Fibroblast of skin of abdomen (primary cell): ENCODE data around the gene MAGI2.
"Not testable (repeated sequence)": the region's sequence is repeated elsewhere in the genome, so short reads cannot be mapped to it uniquely, and the experiment has no call there.

ENCODE experiments used
- DNase-seq: peaks from one replicate; pipeline ENCODE4 v3.0.0-alpha.2; 2013

MAGI2 gene

DNA sequence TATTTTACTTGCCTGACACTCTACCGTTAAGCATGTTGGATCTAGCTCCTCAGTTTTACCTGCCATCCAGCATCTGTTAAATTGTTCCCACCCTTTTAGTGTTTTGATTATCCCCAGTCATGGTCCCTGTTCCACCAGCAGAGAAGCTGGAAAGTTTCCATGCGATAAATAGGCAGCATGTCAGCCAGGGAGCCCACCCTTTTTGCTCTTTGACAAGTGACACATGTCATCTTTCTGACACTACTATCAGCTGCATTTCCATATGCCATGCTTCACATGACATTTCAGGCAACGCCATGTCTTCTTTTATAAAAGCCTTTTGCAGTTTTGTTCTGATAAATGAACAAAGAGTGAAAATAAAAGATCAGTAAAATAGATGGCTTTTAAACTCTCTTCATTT, 310.8 kb downstream of the MAGI2 start:
- DNase-seq = no peak

DNA sequence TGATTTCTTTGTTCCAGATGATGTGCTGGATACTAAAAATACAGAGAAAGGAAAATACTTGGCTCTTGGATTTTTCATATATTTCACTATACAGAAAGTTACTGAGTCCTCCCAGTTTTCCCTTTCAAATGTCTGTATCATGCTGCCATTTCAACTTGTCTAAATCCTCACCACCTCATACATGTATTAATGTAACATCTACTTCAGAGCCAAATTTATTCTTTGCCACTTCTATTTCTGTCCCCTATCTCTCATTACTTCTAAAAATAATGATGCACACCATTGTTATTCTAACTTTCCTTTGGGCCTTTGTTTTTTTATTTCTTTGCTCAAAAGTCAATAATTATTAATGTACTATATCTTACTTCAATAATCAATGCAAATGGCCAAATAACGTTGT, 312.2 kb downstream of the MAGI2 start:
- DNase-seq = no peak

DNA sequence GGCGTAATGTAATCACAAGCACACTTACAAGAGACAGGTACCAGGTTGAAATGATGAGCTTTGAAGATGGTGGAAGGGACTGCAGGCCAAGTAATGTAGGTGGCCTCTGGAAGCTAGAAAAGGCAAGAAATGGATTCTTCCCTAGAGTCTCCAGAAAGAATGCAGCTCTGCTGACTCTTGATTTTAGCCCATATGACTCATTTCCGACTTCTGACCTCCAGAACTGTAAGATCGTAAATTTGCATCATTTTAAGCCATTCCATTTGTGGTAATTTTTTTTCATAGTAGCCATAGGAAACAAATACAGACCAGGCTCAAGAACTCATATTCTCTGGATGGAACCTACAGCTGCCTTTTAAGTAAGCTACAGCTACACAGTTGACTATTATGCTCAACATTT, 315.5 kb downstream of the MAGI2 start:
- DNase-seq = peak; percentile 50

DNA sequence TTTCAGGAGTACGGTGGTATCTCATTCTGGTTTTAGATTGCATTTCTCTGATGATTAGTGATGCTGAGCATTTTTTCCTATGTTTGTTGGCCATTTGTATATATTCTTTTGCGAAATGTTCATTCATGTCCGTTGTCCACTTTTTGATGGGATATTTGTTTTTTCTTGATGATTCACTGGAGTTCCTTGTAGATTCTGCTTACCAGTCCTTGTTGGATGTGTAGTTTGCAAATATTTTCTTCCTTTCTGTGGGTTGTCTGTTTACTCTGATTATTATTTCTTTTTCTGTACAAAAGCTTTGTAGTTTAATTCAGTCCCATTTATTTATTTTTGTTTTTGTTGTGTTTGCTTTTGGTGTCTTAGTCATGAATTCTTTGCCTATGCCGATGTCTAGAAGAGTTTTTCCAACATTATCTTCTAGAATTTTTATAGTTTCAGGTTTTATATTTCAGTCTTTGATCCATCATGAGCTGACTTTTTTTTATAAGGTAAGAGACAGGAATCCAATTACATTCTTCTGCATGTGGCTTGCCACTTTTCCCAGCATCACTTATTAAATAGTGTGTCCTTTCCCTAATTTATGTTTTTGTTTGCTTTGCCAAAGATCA, 320.5 kb downstream of the MAGI2 start:
- DNase-seq = no peak

DNA sequence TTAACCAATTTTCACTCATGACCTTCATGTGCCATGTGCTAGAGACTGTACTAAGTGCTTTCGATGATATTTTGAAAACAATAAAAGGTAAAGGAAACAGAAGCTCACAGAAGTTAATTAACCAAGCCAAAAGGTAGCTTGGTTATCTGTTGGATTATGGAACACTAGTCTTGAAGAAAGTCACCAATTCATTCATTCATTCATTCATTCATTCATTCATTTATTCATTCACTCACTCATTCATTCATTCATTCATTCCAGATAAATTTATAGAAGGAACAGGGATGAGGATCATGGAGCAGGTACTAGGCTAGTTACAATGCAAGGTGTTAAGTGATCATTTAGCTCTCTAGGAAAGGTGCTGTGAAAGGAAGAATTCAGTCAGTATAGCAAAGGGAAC, 322.8 kb downstream of the MAGI2 start:
- DNase-seq = no peak

DNA sequence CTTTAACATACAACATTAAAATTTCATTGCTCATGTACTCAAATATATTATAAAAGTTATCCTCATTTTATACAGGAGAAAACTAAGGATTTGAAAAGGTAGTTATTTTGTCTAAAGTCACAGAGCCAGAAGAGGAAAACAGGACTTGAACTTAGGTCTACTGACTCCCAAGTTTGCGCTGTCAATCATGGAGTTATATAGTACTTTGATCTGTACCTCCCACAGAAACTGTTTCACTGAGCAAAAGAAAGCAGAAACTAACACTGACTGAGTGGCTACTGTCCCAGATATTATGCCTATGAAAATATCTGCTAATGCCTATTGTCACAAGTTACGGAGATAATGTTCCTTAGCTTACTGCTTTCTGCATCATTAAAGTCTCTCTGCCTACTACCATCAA, 329.1 kb downstream of the MAGI2 start:
- DNase-seq = no peak

DNA sequence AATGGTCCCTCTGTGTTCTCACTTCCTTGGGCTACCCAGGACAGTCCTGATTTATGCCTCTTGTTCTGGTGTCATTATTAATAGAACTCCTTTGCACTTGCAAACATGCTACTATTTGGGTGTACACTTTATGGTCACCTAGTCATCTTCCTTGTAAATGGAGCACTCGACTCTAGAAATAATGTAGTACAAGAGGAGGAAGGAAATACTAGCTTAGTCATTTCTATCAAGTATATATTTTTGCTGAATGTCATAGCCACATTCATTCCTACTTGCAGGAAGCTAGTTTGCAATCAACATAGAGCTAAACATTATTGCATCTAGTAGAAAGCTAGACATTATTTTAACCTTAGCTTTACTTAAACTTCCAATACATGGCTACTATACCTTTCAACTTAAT, 335.3 kb downstream of the MAGI2 start:
- no peak for DNase-seq

DNA sequence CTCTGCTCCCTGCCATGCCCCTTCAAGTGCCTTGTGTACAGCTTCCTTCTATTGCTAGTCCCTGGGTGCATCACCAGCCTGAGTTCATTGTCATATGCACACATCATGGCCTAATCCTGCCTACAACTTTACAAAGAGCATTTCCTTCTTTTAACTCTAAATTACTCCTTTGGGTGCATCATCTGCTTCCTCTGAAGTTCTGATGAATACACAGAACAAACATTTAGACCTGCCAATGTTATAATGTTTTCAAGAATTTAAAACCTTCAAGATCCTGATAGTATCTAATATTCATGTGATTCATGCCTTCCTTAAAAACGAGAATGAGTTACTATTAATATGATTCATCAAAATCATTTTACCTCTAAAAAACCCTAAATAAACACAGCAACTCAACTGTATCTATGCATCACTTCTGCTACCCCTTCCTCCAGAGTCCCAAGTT, 357.1 kb downstream of the MAGI2 start:
- DNase-seq = peak; percentile 18

DNA sequence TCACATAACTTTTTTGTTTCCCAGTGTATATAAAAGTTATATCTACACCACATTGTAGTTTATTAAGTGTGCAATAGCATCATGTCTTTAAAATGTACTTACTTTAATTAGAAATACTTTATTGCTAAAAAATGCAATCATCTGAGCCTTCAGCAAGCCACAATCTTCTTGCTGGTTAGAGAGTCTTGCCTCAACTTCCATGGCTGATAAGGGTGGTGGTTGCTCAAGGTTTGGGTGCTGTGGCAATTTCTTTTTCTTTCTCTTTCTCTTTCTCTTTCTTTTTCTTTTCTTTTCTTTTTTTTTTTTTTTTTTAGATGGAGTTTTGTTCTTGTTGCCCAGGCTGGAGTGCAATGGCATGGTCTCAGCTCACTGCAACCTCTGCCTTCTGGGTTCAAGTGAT, 360.0 kb downstream of the MAGI2 start:
- DNase-seq = no peak

DNA sequence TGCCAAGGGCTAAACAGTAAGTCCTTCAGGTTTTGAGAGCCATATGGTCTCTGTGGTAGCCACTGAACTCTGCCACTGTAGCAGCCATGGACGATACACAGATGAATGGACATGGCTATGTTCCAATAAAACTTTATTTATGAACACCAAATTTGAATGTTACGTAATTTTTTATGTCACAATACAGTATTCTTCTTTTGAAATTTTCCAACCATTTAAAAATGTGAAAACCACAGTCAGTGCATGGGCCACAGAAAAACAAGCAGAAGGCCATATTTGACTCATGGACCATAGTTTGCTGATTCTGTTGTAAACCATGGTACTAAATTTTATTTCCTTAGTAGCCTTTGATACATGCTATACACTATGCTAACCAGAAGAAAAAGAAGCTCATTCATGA, 361.8 kb downstream of the MAGI2 start:
- DNase-seq = peak; percentile 39

DNA sequence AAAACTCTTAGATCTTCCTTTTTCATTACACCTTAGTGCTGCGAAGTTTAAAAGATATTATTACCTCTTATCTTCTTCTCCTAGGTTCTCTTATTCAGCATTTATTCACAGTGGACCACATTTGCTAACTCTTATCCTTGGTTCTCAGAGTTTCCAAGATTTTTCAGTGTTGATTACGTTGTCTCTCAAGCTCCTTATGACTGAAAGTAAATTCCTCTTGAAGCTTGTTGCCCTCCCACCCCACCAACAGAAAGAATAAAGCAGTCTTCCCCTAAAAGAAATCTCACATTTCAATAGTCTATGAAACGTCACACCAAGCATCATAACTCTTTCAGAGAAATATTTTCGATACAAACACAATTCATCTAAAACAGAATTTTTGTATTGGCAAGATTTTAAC, 362.5 kb downstream of the MAGI2 start:
- no peak for DNase-seq

DNA sequence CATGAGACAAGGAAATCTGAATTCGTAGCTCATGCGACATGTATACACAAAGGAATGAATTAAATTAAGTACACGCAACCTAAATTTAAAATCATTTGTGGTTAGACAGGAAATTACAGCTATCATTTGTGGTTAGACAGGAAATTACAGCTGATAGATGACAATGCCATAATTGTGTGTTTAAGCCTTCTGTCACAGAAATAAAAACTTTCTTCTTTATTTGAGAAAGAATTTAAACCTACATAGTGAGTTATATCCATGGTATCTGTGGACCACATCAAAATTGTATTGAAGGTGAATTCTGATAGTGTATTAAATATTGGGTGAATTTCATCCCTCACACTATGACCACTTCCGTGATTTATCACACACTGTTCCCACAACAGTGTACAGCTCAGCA, 362.9 kb downstream of the MAGI2 start:
- DNase-seq = peak; percentile 57

DNA sequence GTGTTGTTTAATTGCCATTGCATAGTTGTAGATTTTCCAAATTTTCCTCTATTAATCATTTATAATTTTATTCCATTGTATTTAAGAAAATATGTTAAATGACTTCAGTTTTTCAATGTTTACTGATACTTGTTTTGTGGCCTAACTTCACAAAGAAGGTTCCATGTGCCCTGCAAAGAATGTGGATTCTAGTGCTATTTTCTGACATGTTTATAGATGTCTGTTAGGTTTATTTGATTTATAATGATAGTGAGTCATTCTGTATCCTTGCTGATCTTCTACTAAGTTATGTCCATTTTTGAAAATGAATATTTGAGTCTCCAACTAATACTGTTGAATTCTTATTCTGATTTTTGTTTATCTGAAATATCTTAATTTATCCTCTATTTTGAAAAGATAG, 369.0 kb downstream of the MAGI2 start:
- DNase-seq = no peak

DNA sequence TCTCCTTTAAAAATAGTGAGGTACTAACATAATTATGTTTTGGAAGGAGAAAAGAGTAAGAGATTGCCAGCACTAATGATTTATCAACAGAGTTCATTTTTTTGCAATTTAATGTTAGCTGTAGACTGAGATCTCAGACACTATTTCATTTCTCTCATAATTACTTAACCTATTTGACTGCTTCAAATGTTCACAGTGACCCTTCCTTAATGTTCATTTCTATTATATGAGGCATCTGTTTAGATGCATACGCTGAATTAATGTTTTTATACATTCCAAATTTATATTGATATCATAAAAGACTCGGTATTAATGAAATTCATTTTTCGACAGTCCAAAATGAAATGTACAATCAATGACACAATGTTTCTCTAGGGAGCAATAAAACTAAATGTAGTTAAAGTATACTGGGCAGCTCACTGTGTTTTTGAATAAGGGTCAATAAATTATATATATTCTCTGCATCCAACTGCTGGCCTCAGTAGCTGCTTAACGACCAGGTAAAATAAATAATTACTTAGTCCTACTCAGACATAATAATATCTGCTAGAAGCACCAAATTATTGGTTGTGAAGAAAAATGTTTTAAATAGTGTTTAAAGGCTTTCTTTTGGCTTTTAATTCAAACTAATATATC, 373.4 kb downstream of the MAGI2 start:
- no peak for DNase-seq

DNA sequence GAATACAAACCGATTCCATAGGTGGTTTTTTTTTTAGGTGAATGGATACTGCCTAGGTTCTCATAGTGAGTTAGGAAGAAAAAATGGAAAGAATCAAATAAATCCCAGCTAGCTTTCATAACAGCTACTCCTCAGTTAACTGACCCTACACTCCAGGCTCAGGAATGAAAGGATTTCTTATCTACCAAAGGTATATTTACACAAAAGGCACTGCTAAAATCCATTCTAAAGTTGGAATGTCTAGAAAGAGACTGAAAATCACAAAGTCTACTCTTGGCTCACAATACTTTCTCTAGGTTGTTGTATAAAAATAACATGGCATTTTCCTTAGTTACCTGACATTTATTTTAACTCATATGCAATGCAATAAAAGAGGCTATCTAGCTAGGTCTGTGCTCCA, 375.2 kb downstream of the MAGI2 start:
- DNase-seq = no peak

DNA sequence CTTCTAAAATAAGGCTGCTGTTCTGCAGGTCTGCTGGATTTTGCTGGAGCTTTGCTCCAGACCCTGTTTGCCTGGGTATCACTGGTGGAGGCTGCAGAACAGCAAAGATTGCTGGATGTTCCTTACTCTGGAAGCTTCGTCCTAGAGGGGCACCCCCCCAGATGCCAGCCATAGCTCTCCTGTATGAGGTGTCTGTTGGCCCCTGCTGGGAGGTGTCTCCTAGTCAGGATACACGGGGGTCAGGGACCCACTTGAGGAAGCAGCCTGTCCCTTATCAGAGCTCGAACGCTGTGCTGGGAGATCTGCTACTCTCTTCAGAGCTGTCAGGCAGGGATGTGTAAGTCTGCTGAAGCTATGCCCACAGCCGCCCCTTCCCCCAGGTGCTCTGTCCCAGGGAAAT, 382.3 kb downstream of the MAGI2 start:
- not testable (repeated sequence) for DNase-seq

DNA sequence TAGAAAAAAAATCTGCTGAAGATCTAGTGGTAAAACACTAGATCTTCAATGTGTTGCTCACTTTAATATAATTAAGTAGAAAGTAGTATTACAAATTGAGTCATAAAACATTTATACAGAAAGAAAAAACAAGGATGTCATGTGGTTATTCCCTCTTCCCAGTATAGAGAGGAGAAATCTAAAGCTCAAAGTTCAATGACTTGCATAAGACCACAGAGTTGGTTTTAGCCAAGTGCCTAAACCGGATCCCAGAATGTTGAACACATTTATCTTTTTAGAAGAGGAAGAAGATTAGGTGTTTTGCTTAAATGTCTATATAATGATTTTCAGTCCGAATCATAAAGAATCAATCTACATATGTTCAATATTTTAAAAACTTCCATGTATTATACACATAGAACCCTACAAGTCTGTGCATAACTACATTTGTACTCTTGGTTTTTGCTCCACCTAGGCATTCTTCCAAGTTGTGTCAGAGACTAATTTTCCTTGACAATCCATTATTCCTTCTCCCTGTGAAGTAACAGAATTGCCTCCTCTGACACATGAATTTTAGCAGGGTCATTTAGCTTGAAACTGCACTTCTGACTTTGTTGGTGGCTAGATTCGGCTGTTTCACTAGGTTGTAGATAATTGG, 389.2 kb downstream of the MAGI2 start:
- no peak for DNase-seq

DNA sequence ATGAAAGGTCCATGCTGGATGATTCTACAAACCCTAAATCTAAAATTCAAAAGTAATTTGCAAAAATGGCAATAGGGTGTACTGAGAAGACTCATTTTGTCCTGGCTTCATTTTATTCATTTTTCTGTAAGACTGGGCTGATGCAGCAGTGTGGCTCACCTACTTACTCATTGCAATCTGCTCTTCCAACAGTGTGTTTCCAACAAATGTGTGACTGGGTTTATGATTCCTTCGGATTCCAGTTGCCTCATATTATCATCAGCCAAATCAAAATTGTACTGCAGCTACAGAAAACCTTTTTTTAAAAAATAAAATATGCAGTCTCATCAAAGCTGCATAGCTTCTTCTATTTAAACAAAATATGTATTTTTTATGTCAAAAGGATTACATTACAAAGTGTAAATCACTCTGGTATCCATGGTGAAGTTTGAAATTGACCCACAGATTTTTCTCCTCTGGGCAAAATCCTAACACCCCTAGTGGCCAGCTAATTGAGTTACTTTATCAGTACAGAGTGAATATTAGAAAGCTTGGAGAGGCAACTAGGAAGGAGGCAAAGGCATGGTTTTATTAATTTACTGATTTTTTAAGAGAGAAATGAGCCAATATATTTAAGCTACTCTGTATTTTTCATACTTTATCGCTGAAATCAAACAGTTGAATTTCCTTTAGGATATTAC, 390.3 kb downstream of the MAGI2 start:
- no peak for DNase-seq

DNA sequence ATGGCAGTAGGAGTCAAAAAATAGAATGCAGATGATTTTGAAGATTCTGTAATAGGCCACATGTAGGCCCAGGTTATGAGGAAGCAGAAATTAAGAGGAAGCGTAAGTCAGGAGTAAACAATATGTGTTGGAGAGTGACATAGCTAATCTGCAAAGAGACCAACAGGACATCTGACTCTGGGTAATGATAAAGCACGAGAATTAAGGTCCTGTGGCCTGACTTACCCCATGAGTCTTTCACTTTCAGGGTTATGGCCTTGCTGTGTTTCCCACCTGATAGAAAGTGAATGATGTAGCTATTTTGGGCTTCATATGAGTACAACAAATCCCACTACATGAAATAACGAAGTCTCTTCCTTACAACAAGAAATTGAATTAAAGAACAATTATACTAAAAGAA, 393.0 kb downstream of the MAGI2 start:
- DNase-seq = no peak

DNA sequence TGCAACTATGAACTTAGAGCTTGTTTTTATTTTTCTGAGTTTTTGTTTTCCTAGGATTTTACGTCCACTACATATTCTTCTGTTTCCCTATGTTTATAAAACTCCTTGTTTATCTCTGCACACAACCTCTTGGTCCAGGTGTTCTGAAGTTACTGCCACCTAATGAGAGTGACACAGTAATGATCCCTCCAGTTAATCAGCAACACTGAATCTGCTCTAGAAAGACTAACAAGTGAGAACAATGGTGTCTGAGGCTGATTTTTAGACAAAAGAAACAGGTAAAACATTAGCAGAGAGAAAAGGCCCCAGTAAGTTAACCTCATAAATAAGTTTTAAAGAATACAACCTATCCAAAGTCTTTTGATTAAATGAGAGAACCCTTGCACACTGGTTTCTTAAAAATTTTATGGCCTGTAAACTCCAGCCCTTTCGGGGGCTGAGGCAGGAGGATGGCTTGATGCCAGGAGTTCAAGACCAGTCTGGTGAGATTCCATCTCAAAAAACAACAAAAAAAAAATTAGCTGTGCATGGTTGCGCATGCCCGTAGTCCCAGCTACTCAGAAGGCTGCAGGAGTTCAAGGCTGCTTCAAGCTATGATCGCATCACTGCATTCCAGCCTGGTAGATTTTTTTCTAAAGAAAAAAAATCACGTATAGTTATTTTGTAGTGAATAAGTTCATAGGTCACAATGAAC, 397.6 kb downstream of the MAGI2 start:
- no peak for DNase-seq

DNA sequence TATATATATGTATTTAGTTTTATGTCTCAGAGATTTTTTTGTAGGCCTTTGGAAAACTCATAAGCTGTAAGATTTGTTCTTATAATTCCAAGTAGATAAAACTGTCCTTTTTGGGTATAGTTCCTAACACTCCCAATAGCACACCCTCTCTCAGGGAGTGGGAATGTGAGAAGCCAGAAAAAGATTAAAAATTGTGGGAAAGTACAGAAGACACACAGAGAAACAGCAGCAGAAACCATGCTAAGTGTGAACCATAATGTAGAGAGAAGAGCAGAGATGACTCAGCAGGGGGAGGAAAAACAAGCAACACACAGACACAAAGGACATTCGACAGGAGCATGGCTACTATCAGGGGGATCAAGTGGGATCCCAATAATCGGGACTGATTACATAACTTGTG, 401.6 kb downstream of the MAGI2 start:
- no peak for DNase-seq

DNA sequence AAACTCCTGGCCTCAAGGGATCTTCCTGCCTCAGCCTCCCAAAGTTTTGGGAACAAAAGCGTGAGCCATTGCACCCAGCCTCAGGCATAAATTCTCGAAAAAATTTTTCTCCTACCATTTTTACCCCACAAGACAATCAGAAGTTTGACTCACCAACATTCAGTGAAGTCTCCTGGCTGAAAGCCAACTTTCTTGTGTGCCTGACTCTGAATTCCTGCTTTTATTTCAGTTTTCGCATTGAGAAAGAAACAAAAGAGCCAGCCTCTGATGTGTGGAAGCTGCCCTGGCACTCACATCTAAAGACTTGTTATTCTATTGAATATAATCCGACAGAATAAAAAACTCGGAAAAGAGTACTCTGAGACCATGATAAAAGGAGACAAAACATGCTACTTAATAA, 402.9 kb downstream of the MAGI2 start:
- peak; percentile 44 for DNase-seq

DNA sequence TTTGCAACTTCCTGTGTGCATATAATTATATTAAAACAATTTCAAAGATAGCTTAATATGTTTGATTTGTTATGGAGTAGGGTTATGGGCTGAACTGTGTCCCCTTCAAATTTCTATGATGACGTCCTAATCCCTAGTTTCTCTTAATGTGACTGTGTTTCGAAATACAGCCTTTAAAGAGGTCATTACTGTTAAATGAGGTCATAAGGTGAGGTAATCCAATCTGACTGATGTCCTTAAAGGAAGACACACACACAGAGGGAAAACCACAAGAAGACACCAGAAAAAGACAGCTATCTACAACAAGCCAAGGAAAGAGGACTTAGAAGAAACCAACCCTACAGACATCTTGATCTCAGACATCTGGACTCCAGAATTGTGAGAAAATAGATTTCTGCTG, 407.4 kb downstream of the MAGI2 start:
- no peak for DNase-seq
